ENCODE measurements around the gene CCNG2. TPM values are rescaled to one million over a fixed set of nuclear protein-coding genes. Genes with fewer than 3 reads are reported as not detected.

The CCNG2 gene
- total and polyA plus RNA-seq, 2 of the 13 experiments (the other 11 are each of a cell fraction or from before 2014, with no cell fraction given), result 3.9 to 11.5 TPM

DNA sequence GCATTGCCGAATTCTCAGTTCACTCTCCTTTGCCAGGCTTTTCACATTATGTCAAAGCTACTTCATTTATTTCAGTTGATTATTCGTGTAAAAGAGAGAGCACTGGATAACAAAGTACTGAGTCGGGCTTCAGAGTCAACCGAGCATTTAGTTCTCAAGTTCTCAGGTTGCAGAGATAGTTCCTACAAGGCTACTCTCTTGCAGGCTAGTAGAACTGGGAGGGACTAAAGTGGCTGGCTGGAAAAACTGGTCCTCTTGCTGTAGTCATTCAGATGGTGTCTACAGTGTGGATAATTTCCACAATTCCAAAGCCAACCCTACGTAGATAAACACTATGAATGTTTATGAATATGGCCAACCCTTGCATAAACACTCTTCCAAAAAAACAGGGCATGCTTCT, 4.6 kb upstream of the CCNG2 start:
- ChIA-PET POLR2A (no interaction called here), CTCF (ENCODE audit: low intra/inter-chr PET ratio, low total read pairs) (no interaction called here)
- 16% methylated on average over 5 of the region's 5 CpGs for WGBS (ENCODE audit: low lambda C conversion rate)
- DNase-seq (ENCODE audit: low spot score) (no peak), ATAC-seq (no peak), FAIRE-seq (no peak)
- no peaks in the 10 kb centered on the region for H3K9me3 ChIP-seq (ENCODE audit: low read length)
- no peaks in the 10 kb centered on the region for H3K36me3 ChIP-seq (replicated peaks in 1 of 2; ENCODE audit: control insufficient read depth in 1 of 2, insufficient read depth in 2 of 2, low read length in 2 of 2)
- H3K4me2 ChIP-seq (ENCODE audit: low read depth, low read length), result no peak overlapping the region
- no TSS peak for BruUV-seq (replicated peaks)
- H3K9ac ChIP-seq (ENCODE audit: insufficient read depth, low read depth, low read length), result no peak overlapping the region
- peak overlapping the region; percentile 11 for H2AFZ ChIP-seq (ENCODE audit: low read length)
- peaks cover 0 to 6% of the 10 kb centered on the region in 2 experiments; a peak in 1 of 5 replicates for H3K27me3 ChIP-seq (ENCODE audit: control insufficient read depth in 1 of 2, insufficient read depth in 2 of 2, low read length in 2 of 2)
- H3K79me2 ChIP-seq (ENCODE audit: insufficient read depth, low read length), result no peaks in the 10 kb centered on the region
- H3K27ac ChIP-seq (ENCODE audit: extremely low read length, insufficient read depth, low read length), result no peak overlapping the region
- in situ Hi-C loops (cut with HindIII; ENCODE audit: extremely low pct_ligation_motif_present, low pct_unique_long_range_greater_than_20kb) (no loop called here), intact Hi-C loops (cut with micrococcal nuclease; ENCODE audit: unreplicated experiment) (no loop called here)
- no peak overlapping the region for H3K4me3 ChIP-seq (replicated peaks in 1 of 3; ENCODE audit: insufficient read depth in 1 of 3, low read depth in 2 of 3, low read length in 3 of 3)
- no peaks in the 10 kb centered on the region for H4K20me1 ChIP-seq (ENCODE audit: insufficient read depth, low read length)
- peaks cover 11% of the 10 kb centered on the region for H3K4me1 ChIP-seq (ENCODE audit: insufficient read depth, low read length)
- TF ChIP-seq ZBTB40 (IDR thresholded peaks at IDR 0.05) (no peak), ZBTB40 (CRISPR knock-in tag; IDR thresholded peaks at IDR 0.05) (no peak), NR3C1 (CRISPR knock-in tag; IDR thresholded peaks at IDR 0.05) (no peak), NFIC (IDR thresholded peaks at IDR 0.05; ENCODE audit: low read length) (no peak), MLLT10 (CRISPR knock-in tag; IDR thresholded peaks at IDR 0.05) (no peak), KAT8 (CRISPR knock-in tag; IDR thresholded peaks at IDR 0.05) (no peak), ZNF292 (CRISPR knock-in tag; IDR thresholded peaks at IDR 0.05; ENCODE audit: borderline replicate concordance, low read depth) (no peak), SIN3B (IDR thresholded peaks at IDR 0.05; ENCODE audit: low read length) (no peak), ZNF768 (CRISPR knock-in tag; IDR thresholded peaks at IDR 0.05) (no peak)
- TF ChIP-seq, protein P1, sequence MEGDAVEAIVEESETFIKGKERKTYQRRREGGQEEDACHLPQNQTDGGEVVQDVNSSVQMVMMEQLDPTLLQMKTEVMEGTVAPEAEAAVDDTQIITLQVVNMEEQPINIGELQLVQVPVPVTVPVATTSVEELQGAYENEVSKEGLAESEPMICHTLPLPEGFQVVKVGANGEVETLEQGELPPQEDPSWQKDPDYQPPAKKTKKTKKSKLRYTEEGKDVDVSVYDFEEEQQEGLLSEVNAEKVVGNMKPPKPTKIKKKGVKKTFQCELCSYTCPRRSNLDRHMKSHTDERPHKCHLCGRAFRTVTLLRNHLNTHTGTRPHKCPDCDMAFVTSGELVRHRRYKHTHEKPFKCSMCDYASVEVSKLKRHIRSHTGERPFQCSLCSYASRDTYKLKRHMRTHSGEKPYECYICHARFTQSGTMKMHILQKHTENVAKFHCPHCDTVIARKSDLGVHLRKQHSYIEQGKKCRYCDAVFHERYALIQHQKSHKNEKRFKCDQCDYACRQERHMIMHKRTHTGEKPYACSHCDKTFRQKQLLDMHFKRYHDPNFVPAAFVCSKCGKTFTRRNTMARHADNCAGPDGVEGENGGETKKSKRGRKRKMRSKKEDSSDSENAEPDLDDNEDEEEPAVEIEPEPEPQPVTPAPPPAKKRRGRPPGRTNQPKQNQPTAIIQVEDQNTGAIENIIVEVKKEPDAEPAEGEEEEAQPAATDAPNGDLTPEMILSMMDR (CRISPR knock-in tag; IDR thresholded peaks at IDR 0.05), result no peak
- TF ChIP-seq, protein P2, sequence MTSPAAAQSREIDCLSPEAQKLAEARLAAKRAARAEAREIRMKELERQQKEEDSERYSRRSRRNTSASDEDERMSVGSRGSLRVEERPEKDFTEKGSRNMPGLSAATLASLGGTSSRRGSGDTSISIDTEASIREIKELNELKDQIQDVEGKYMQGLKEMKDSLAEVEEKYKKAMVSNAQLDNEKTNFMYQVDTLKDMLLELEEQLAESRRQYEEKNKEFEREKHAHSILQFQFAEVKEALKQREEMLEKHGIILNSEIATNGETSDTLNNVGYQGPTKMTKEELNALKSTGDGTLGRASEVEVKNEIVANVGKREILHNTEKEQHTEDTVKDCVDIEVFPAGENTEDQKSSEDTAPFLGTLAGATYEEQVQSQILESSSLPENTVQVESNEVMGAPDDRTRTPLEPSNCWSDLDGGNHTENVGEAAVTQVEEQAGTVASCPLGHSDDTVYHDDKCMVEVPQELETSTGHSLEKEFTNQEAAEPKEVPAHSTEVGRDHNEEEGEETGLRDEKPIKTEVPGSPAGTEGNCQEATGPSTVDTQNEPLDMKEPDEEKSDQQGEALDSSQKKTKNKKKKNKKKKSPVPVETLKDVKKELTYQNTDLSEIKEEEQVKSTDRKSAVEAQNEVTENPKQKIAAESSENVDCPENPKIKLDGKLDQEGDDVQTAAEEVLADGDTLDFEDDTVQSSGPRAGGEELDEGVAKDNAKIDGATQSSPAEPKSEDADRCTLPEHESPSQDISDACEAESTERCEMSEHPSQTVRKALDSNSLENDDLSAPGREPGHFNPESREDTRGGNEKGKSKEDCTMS (CRISPR knock-in tag; conservative IDR thresholded peaks at IDR 0.05), result no peak
- TF ChIP-seq, protein P3, sequence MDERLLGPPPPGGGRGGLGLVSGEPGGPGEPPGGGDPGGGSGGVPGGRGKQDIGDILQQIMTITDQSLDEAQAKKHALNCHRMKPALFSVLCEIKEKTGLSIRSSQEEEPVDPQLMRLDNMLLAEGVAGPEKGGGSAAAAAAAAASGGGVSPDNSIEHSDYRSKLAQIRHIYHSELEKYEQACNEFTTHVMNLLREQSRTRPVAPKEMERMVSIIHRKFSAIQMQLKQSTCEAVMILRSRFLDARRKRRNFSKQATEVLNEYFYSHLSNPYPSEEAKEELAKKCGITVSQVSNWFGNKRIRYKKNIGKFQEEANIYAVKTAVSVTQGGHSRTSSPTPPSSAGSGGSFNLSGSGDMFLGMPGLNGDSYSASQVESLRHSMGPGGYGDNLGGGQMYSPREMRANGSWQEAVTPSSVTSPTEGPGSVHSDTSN (CRISPR knock-in tag; IDR thresholded peaks at IDR 0.05), result no peak

Data from HepG2 (cell line).